Bronchial epithelial cell (primary cell): Measurements from ENCODE around the gene TUBB4A. TPM values are rescaled to one million over a fixed set of nuclear protein-coding genes. Genes with fewer than 3 reads are reported as not detected.

Source experiments
- DNase-seq: peaks from one replicate; pipeline ENCODE4 v3.0.0-alpha.2; 2010; ENCODE audit warnings: low read depth
- FAIRE-seq: peaks from 2 replicates; lab custom pipeline; 2011; peaks lifted over from hg19 to GRCh38; lab: Jason Lieb, UNC
- H3K27me3 ChIP-seq: 2 replicates; pipeline ENCODE4 v1.5.1; 2011; ENCODE audit warnings: low read length; ENCODE audit not compliant: control insufficient read depth, insufficient read depth
- H3K36me3 ChIP-seq: 2 replicates; pipeline ENCODE4 v1.5.1; 2011; ENCODE audit warnings: low read length; ENCODE audit not compliant: control insufficient read depth, insufficient read depth
- H3K4me3 ChIP-seq: 2 replicates; pipeline ENCODE4 v1.5.1; 2011; ENCODE audit warnings: mild to moderate bottlenecking, low read depth, low read length, control low read depth
- CTCF ChIP-seq: IDR thresholded peaks from 2 replicates; pipeline ENCODE4 v1.5.1; 2011; ENCODE audit warnings: mild to moderate bottlenecking, moderate library complexity, low read length, control low read depth, inconsistent platforms; ENCODE audit not compliant: insufficient read depth, severe bottlenecking
- total RNA-seq: library from RNA; depleted of rRNA; stranded (reverse); fragments of >200 nt; gene quantifications from 2 replicates; pipeline ENCODE4 v1.2.1, GENCODE V29; 2014

Gene TUBB4A
- total RNA-seq, 1 donor from 2014 or later: not detected

GRCh38 chr19:6451583-6452222 lies 50.4 kb downstream of the TUBB4A start:
- H3K36me3 ChIP-seq: peaks cover 1% of the 10 kb centered on the region
- TF ChIP-seq CTCF: no peak
- H3K27me3 ChIP-seq: no peaks in the 10 kb centered on the region
- no peak for DNase-seq
- FAIRE-seq: no peak
- H3K4me3 ChIP-seq: no peak overlapping the region

- H3K4me3 ChIP-seq: no peak overlapping the region
- H3K27me3 ChIP-seq: no peaks in the 10 kb centered on the region
- DNase-seq: no peak
- H3K36me3 ChIP-seq: peaks cover 1% of the 10 kb centered on the region
- no peak for TF ChIP-seq CTCF
- no peak for FAIRE-seq
Observed at GRCh38 chr19:6450166-6450565, 51.9 kb downstream of the TUBB4A start.

- FAIRE-seq (no peak), DNase-seq (no peak)
- Histone ChIP-seq H3K36me3 (no peaks in the 10 kb centered on the region), H3K4me3 (no peak overlapping the region), H3K27me3 (no peaks in the 10 kb centered on the region)
- TF ChIP-seq CTCF: no peak
Observed at GRCh38 chr19:6448045-6448444, 54.1 kb downstream of the TUBB4A start.

- H3K36me3 ChIP-seq: no peaks in the 10 kb centered on the region
- H3K4me3 ChIP-seq: no peak overlapping the region
- no peak for DNase-seq
- FAIRE-seq: no peak
- TF ChIP-seq CTCF: no peak
- H3K27me3 ChIP-seq: no peaks in the 10 kb centered on the region
Observed at GRCh38 chr19:6446452-6446851, 55.7 kb downstream of the TUBB4A start.

Other genes with a start within 250 kb of the TUBB4A start
- gene MLLT1, start 222.3 kb downstream of the TUBB4A start, total RNA-seq: 2.6 and 2.9 TPM in 2 replicates
- gene ACER1, start 168.7 kb downstream of the TUBB4A start, total RNA-seq: not detected in 2 replicates
- gene CLPP, start 140.8 kb downstream of the TUBB4A start, total RNA-seq: 43.1 and 49.8 TPM in 2 replicates
- 22.0 and 23.7 TPM in 2 replicates for gene ALKBH7, start 129.5 kb downstream of the TUBB4A start, total RNA-seq
- 0.26 and 0.51 TPM in 2 replicates for gene PSPN, start 126.4 kb downstream of the TUBB4A start, total RNA-seq
- 52.7 and 63.6 TPM in 2 replicates for gene GTF2F1, start 109.1 kb downstream of the TUBB4A start, total RNA-seq
- 55.8 and 85.6 TPM in 2 replicates for gene KHSRP, start 77.5 kb downstream of the TUBB4A start, total RNA-seq
- not detected in 2 replicates for gene SLC25A41, start 68.5 kb downstream of the TUBB4A start, total RNA-seq
- 18.1 and 36.9 TPM in 2 replicates for gene SLC25A23, start 42.5 kb downstream of the TUBB4A start, total RNA-seq
- gene CRB3, start 38.0 kb downstream of the TUBB4A start, total RNA-seq: 49.5 and 90.9 TPM in 2 replicates
- gene DENND1C, start 20.5 kb downstream of the TUBB4A start, total RNA-seq: under 0.01 TPM in 1 of 2 replicates, not detected in the other
- gene TNFSF9, start 28.7 kb upstream of the TUBB4A start, total RNA-seq: 4.6 and 5.5 TPM in 2 replicates
- gene CD70, start 88.8 kb upstream of the TUBB4A start, total RNA-seq: not detected in 2 replicates
- under 0.01 TPM in 1 of 2 replicates, not detected in the other for gene TNFSF14, start 167.9 kb upstream of the TUBB4A start, total RNA-seq
- 1.3 and 4.1 TPM in 2 replicates for gene C3, start 218.3 kb upstream of the TUBB4A start, total RNA-seq
- gene GPR108, start 235.3 kb upstream of the TUBB4A start, total RNA-seq: 87.7 and 99.0 TPM in 2 replicates
- gene TRIP10, start 237.4 kb upstream of the TUBB4A start, total RNA-seq: 67.7 and 79.5 TPM in 2 replicates